Measurements from ENCODE around the gene NKX6-2.

DNA sequence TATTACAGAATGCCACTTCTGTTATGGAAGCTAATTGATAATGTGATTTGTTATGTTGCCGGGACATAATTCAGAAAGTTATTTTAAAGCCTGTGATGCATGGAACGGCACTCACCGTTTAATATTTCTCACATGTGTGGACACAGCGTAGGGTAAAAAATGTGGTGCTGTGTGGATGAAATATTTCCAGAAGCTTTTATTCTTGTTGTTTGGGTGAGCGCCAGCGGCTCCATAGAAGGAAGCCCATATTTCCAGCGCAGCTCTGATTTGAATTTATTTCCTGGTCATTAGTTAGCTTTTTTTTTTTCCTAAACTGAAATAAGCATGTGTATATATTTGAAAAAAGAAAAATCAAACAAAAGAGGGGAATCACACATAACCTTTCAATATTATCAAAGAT, 20.2 kb upstream of the NKX6-2 start:
- TF ChIP-seq CTCF (IDR thresholded peaks at IDR 0.05) (no peak), POLR2A (IDR thresholded peaks at IDR 0.05) (no peak)

Data from esophagus squamous epithelium (tissue), 4 donors.